ENCODE results near the gene SPTAN1.

Gene SPTAN1

GRCh38 chr9:128619779-128620178, 67.4 kb downstream of the SPTAN1 start:
- POLR2A ChIA-PET (ENCODE audit: low non-redundant PET), result interaction anchor here (0.6 to 0.7 kb wide), 2 partner anchors 37 to 1757 kb away, joined by 3 read pairs; no protein-coding TSS in a partner anchor
- peak overlapping the region; percentile 28 for H3K27ac ChIP-seq
- CTCF ChIA-PET, result interaction anchor here (0.7 kb wide), 1 partner anchor 196 kb away, joined by 4 read pairs; no protein-coding TSS in a partner anchor
- DNase-seq (ENCODE audit: low spot score), result no peak
- TF ChIP-seq CTCF (conservative IDR thresholded peaks at IDR 0.05; ENCODE audit: low read depth), result no peak

- CTCF ChIA-PET, result interaction anchor here (0.7 to 0.9 kb wide), 3 partner anchors 11 to 104 kb away, joined by 3 to 5 read pairs (median 5); no protein-coding TSS in a partner anchor
- POLR2A ChIA-PET (ENCODE audit: low non-redundant PET), result interaction anchor here (0.6 kb wide), 1 partner anchor 80 kb away, joined by 6 read pairs; no protein-coding TSS in a partner anchor
- H3K27ac ChIP-seq, result peak overlapping the region; percentile 6
- no peak for DNase-seq (ENCODE audit: low spot score)
- no peak for TF ChIP-seq CTCF (conservative IDR thresholded peaks at IDR 0.05; ENCODE audit: low read depth)
Observed at GRCh38 chr9:128621730-128622455, 69.5 kb downstream of the SPTAN1 start.

GRCh38 chr9:128624566-128624965, 72.2 kb downstream of the SPTAN1 start:
- TF ChIP-seq CTCF (conservative IDR thresholded peaks at IDR 0.05; ENCODE audit: low read depth), result no peak
- POLR2A ChIA-PET (ENCODE audit: low non-redundant PET), result interaction anchor here (0.6 to 0.7 kb wide), 2 partner anchors 40 to 583 kb away, joined by 3 to 4 read pairs; no protein-coding TSS in a partner anchor
- peak overlapping the region; percentile 99 for H3K27ac ChIP-seq
- no peak for DNase-seq (ENCODE audit: low spot score)
- CTCF ChIA-PET, result interaction anchor here (0.6 to 1.3 kb wide), 3 partner anchors 10 to 186 kb away, joined by 3 to 13 read pairs (median 4); no protein-coding TSS in a partner anchor

- ChIA-PET POLR2A (ENCODE audit: low non-redundant PET) (interaction anchor here (1.1 kb wide), 1 partner anchor 36 kb away, joined by 3 read pairs; no protein-coding TSS in a partner anchor), CTCF (interaction anchor here (0.6 to 1.3 kb wide), 3 partner anchors 9 to 10 kb away, joined by 3 to 13 read pairs (median 4); no protein-coding TSS in a partner anchor)
- TF ChIP-seq CTCF (conservative IDR thresholded peaks at IDR 0.05; ENCODE audit: low read depth), result no peak
- no peak for DNase-seq (ENCODE audit: low spot score)
- peak overlapping the region; percentile 99 for H3K27ac ChIP-seq
Observed at GRCh38 chr9:128625391-128626146, 73.2 kb downstream of the SPTAN1 start.

GRCh38 chr9:128626181-128626580, 73.8 kb downstream of the SPTAN1 start:
- CTCF ChIA-PET, result interaction anchor here (0.6 to 1.3 kb wide), 2 partner anchors 9 kb away, joined by 3 to 13 read pairs; no protein-coding TSS in a partner anchor
- POLR2A ChIA-PET (ENCODE audit: low non-redundant PET), result interaction anchor here (0.7 to 1.1 kb wide), 2 partner anchors 36 to 45 kb away, joined by 3 to 4 read pairs; no protein-coding TSS in a partner anchor
- peak overlapping the region; percentile 99 for H3K27ac ChIP-seq
- TF ChIP-seq CTCF (conservative IDR thresholded peaks at IDR 0.05; ENCODE audit: low read depth), result no peak
- no peak for DNase-seq (ENCODE audit: low spot score)

Data from RWPE1 (cell line).